ENCODE data around the gene XYLT2.

DNA sequence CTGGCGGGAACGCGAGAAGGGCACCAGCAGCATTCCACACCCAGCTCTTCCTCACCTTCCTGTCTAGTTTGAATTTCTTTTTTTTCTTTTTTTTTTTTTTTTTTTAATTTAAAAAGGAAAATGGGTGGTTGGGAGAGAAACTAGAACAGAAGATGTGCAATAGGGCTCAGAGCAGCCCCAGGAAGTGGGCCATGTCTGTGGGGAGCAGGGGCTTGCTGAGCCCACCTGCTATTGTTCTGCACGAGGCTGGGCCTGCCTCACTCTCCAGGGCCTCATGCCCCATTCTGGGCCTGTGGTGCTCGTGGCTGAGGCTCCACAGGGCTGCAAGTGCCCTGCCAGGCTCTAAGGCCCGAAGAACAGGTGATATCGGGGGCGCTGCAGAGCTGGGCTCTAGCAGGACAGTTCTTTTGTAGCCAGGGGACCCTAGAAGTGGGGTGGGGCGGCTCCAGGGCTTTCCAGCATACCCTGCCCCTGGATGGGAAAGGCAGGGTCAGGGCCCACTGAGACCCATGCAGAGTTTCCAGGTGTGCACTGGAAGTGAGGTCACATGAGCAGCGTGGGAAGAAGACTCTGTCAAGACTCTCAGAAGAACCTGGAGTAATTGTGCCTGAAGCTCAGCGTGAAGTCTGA lies 14.7 kb downstream of the XYLT2 start:
- TF ChIP-seq, protein P1, sequence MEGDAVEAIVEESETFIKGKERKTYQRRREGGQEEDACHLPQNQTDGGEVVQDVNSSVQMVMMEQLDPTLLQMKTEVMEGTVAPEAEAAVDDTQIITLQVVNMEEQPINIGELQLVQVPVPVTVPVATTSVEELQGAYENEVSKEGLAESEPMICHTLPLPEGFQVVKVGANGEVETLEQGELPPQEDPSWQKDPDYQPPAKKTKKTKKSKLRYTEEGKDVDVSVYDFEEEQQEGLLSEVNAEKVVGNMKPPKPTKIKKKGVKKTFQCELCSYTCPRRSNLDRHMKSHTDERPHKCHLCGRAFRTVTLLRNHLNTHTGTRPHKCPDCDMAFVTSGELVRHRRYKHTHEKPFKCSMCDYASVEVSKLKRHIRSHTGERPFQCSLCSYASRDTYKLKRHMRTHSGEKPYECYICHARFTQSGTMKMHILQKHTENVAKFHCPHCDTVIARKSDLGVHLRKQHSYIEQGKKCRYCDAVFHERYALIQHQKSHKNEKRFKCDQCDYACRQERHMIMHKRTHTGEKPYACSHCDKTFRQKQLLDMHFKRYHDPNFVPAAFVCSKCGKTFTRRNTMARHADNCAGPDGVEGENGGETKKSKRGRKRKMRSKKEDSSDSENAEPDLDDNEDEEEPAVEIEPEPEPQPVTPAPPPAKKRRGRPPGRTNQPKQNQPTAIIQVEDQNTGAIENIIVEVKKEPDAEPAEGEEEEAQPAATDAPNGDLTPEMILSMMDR (IDR thresholded peaks at IDR 0.05): no peak
- no peak for TF ChIP-seq POLR2AphosphoS5 (IDR thresholded peaks at IDR 0.05; ENCODE audit: insufficient read depth in 1 of 2, low read depth in 1 of 2)
- TF ChIP-seq POLR2A (IDR thresholded peaks at IDR 0.05): no peak
